Stomach smooth muscle (tissue), 2 donors: Measurements from ENCODE around the gene RPL21.

ENCODE experiments used
- H3K27ac ChIP-seq: one replicate; pipeline ENCODE4 v1.7.0; 2013; ENCODE audit warnings: mild to moderate bottlenecking, low read length, inconsistent platforms
- H3K27me3 ChIP-seq, 2 donors: one replicate each; pipeline ENCODE4 v1.7.0; 2013; ENCODE audit warnings: low read length in 2 of 2; ENCODE audit not compliant: insufficient read depth in 2 of 2, control insufficient read depth in 1 of 2
- H3K36me3 ChIP-seq, 2 donors: one replicate each; pipeline ENCODE4 v1.7.0; 2013; ENCODE audit warnings: low read length in 2 of 2; ENCODE audit not compliant: control insufficient read depth in 2 of 2, insufficient read depth in 2 of 2
- H3K4me1 ChIP-seq: one replicate; pipeline ENCODE4 v1.7.0; 2013; ENCODE audit warnings: low read length; ENCODE audit not compliant: control insufficient read depth, insufficient read depth
- H3K4me3 ChIP-seq, 2 donors: one replicate each; pipeline ENCODE4 v1.7.0; 2013; ENCODE audit warnings: low read length in 2 of 2
- H3K9ac ChIP-seq, 2 donors: one replicate each; pipeline ENCODE4 v1.7.0; 2013; ENCODE audit warnings: low read length in 2 of 2, mild to moderate bottlenecking in 1 of 2
- H3K9me3 ChIP-seq, 2 donors: one replicate each; pipeline ENCODE4 v1.7.0; 2013; ENCODE audit warnings: low read length in 2 of 2; ENCODE audit not compliant: control insufficient read depth in 2 of 2
- donor health status: healthy.
- donor health status: Pancreatic carcinoma.

The RPL21 gene

GRCh38 chr13:27300941-27301586, 49.7 kb downstream of the RPL21 start:
- H3K4me1 ChIP-seq: no peaks in the 10 kb centered on the region
- H3K9me3 ChIP-seq: no peaks in the 10 kb centered on the region
- no peaks in the 10 kb centered on the region for H3K36me3 ChIP-seq
- peaks cover 0 to 2% of the 10 kb centered on the region in 2 donors for H3K27me3 ChIP-seq
- no peak overlapping the region for H3K9ac ChIP-seq
- no peak overlapping the region for H3K27ac ChIP-seq
- H3K4me3 ChIP-seq: no peak overlapping the region

GRCh38 chr13:27302643-27303262, 51.4 kb downstream of the RPL21 start:
- Histone ChIP-seq H3K4me1 (no peaks in the 10 kb centered on the region), H3K4me3 (no peak overlapping the region), H3K27ac (no peak overlapping the region), H3K9ac (no peak overlapping the region), H3K9me3 (no peaks in the 10 kb centered on the region), H3K27me3 (peaks cover 0 to 2% of the 10 kb centered on the region in 2 donors), H3K36me3 (no peaks in the 10 kb centered on the region)

DNA sequence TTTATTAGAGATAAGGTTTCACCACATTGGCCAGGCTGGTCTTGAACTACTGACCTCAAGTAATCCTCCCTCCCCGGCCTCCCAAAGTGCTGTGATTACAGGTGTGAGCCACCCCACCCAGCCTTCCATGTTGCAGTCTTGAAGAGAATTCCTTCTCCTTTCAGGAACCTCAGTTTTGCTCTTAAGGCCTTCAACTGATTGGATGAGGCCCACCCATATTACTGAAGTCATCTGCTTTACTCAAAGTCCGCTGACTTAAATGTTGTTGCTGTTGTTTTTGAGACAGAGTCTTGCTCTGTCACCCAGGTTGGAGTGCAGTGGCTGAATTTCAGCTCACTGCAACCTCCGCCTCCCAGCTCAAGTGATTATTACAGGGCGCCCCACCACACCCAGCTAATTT, 52.7 kb downstream of the RPL21 start:
- Histone ChIP-seq H3K36me3 (no peaks in the 10 kb centered on the region), H3K27ac (no peak overlapping the region), H3K4me1 (no peaks in the 10 kb centered on the region), H3K9ac (no peak overlapping the region), H3K4me3 (no peak overlapping the region), H3K27me3 (peaks cover 0 to 2% of the 10 kb centered on the region in 2 donors), H3K9me3 (no peaks in the 10 kb centered on the region)

DNA sequence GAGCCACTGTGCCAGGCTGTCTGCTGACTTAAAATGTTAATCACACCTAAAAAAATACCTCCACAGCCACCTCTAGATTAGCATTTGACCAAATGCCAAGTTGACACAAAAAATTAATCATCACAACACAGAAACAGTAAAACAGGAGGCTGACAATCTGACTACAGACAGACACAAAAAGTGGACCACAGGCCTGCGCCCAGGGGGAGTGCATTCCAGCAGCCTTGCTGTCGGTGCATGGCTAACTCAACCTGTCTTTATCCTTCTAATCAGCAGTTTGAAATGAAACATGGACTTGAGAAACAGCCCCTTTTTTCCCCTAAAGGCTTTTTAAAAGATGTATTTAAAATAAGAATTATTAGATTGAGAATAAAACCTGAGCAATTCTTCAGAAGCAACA, 53.3 kb downstream of the RPL21 start:
- no peaks in the 10 kb centered on the region for H3K36me3 ChIP-seq
- H3K4me3 ChIP-seq: no peak overlapping the region
- H3K27ac ChIP-seq: no peak overlapping the region
- no peaks in the 10 kb centered on the region for H3K4me1 ChIP-seq
- H3K27me3 ChIP-seq: peaks cover 0 to 2% of the 10 kb centered on the region in 2 donors
- no peaks in the 10 kb centered on the region for H3K9me3 ChIP-seq
- no peak overlapping the region for H3K9ac ChIP-seq
